ENCODE results near the gene IGFBP4.

Gene IGFBP4

DNA sequence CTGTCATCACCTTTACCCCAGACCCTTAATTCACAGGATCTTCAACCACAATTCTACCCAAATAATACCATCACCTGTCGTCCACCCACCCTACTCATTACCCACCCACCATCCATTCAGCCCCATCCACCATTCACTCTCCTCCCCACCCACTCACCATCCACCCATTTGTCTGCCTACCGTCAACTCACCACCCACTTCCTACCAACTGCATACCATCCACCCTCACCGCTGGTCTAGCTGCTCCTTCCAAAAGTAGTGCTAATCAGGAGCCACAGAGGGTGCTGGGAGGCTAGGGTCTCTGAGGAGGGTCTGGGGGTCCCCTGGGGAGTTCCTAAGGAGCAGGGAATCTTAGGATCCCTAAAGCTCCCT is 12.0 kb upstream of the IGFBP4 start:
- in situ Hi-C loops (cut with MboI; ENCODE audit: low sequenced_read_pairs) = no loop called here

DNA sequence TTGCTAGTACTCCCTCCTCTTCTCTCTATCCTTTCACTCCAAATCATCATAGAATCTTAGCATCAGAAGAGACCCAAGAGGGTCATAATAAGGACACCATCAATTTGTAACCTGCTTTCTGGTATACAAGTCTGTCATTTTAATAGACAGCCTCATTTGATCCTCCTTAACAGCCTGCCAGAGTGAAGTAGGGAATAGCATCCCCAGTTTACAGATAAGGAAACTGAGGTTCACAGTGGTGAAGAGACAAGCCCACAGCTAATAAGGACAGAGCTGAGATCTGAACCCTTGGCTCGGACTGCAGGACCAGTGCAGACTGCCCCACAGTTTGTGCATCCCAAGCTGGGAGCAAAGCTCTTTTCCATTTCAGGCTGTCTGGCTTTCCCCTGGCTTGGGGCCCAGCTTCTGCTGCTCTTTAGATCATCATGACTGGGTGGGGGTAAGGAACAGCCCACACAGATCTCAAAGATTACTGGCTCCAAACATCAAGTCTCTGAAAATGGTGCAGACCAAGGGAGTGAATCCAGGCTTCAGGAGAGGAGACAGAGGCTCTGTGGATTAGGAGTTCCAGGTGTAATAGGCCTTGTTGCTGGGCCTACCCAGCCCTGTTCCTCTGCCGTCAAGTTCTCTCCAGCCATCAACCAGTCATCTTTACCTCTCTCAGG is 10.3 kb upstream of the IGFBP4 start:
- in situ Hi-C loops (cut with MboI; ENCODE audit: low sequenced_read_pairs) = no loop called here

DNA sequence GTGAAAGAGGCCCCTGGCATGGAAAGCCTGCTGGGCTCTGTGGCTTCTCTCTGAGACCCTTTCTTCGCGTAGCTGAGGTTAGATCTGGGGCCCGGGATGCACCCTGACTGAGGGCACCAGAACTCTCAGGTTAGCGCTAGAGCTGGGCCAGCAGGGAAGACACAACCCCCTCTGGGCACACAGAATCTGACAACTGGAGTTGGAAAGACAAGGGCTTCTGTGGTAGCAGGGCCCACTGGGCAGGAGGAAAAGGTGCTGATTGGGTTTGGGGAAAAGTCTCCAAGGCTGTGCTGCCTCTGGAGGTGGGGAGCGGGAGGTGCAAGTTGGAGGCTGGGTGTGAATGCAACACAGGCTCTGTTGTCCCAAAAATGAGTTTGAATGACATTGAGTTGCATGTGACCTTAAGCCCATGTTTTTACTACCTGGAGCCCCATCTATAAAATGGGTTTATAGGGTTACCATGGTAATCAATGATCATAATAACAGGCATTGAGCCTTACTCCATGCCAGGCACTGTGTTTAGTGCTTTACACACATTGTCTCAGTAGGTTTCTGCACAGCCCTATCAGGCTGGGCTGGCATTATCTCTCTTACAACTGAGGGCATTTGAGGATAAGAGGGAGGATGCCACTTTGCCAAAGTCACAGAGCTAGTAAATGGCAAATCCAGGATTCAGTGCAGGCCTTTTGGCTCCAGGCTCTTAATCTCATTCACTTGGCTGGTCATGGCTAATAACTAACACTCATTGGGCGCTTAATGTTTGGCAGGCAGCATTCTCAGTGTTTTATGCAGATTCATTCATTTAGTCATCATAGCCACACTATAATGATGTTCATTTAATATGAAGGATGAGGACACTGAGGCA is 9.5 kb upstream of the IGFBP4 start:
- in situ Hi-C loops (cut with MboI; ENCODE audit: low sequenced_read_pairs) = no loop called here

DNA sequence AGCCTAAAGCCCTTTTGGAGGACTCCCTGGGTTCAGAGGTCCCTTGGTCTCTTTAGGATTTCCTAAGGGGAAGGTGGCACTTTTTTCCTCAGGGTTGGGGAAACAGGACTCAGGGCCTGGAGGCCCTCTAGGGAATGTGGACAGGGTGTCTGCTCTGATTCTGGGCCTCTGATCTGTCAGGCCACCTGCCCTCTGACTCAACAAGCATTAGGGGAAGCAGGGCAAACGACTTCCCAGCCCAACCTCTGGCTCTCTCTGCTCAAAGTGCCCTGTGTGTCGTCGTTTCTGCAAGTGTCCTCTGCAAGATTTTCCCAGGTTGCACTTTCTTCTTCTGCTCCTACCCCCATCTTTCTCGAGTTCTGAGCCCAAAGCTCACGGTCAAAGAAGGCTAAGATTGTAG is 6.6 kb upstream of the IGFBP4 start:
- in situ Hi-C loops (cut with MboI; ENCODE audit: low sequenced_read_pairs) = loop anchor here (5.0 kb wide), 1 partner anchor 96 kb away; no protein-coding TSS in a partner anchor

DNA sequence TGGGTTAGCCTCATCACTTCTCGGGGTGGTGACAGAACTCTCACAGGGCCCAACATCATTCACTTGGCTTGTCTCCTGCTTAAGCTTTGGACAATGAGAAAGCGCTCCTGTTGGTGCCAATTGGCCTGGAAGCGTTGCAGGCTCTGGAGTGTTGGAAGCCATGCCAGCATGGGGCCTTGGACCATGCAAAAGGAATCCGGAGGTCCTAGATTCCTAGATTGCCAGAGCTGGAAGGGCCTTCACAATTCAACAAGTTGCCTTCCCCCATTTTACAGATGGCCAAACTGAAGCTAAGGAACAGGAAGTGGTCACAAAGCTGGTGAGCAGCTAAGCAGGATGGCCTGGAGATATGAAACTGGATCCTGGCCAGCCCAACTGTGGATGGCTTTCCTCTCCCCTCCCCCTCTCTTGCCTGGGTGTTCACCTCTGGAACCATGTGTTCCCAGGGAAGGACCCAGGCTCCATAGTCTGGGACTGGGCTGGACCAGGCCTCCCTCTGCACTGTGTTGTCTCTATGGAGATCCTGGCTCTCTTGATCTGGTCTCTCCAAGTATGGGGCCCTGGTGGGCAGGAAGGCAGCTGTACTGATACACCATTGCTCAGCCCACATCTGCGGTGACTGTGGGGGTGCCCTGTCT is 6.0 kb upstream of the IGFBP4 start:
- in situ Hi-C loops (cut with MboI; ENCODE audit: low sequenced_read_pairs) = loop anchor here (5.0 kb wide), 1 partner anchor 95 kb away; no protein-coding TSS in a partner anchor

DNA sequence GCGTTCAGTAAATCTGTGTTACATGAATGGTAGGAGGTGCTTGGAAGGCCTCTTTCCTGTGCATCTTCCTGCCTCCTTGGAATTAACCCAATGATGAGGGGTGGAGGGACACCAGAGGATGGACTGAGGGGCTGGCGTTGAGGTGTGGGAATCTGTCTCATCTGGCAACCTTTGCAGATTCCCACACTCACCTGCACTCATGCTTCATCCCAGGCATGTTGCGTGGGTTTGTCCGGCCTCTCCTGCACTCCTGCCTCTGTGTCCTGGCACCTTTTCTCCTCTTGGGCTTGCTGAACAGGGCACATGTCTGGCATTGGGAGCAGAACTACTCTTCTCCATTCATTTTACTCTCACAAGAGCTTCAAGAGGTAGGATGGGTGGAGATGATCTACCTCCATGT is 3.1 kb upstream of the IGFBP4 start:
- in situ Hi-C loops (cut with MboI; ENCODE audit: low sequenced_read_pairs) = no loop called here

DNA sequence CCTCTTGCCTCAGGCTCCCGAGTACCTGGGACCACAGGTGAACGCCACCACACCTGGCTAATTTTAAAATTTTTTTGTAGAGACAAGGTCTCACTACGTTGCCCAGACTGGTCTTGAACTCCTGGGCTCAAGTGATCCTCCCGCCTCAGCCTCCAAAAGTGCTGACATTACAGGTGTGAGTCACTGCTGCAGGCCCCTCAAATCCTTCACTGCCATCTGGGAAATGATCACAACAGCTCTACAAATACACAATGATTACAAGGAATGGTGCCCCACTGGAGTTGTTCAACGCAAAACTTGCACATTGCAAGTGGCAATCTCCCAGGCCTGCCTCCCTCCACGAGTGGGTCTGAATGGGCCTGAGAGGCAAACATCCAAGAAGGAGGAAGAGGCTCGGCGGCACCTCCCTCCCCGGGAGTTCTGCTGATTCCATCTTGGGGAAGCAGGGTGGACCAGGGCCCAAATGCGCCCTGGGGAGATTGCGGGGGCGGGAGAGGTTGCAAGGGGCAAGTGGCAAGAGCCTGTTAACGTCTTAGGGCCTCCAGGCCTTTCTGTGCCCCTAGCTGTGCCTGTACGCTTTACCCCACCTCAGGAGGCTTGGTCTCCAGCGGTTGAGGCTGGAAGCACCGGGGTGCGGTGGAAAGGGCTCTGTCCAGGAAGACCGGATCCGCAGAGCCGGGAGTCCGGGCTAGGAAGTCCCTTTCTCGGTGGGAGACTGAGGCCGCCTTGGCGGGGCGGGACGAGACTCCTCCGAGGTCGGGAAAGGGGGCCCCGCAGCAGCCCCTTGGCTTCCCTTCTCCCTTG is 656 bp upstream of the IGFBP4 start:
- in situ Hi-C loops (cut with MboI; ENCODE audit: low sequenced_read_pairs) = no loop called here

DNA sequence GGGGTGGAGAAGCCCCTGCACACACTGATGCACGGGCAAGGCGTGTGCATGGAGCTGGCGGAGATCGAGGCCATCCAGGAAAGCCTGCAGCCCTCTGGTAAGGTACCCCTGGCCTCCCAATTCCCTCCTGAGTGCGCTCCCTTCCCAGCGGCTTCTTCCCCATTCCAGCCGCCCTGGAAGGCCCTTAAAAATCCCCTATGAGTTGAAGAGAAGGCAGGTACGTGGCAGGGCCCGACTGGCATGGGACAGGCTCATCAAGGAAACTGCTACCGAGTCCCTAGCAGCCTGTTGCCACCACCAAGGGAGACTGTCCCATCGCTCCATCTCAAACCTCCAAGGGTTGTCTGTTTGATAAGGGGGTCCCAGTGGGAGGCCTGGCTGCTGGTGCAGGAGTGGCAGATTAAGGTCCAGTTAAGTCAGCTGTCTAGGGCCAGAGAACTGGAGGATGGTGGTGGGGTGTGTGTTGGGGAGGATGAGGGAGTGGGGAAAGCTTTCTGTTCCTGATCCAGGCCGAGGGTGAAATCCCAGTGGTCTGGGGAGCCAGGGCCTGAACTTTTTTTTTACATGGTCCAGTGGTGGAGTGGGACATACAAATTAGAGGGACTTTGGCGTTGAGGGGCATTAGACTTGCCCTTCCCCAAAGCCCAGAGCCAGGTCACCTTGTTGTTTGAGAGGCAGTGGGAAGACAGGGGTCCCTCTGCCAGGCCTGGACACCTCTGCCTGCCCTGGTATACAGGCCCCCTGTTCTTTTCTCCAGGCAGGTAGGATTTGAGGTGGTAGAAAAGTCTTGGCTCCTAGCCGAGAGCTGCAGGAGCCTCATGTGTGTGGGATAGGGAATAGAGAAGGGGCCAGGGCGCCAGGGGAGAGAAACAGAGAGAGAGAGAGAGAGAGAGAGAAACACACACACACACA is 994 bp downstream of the IGFBP4 start:
- in situ Hi-C loops (cut with MboI; ENCODE audit: low sequenced_read_pairs) = no loop called here

DNA sequence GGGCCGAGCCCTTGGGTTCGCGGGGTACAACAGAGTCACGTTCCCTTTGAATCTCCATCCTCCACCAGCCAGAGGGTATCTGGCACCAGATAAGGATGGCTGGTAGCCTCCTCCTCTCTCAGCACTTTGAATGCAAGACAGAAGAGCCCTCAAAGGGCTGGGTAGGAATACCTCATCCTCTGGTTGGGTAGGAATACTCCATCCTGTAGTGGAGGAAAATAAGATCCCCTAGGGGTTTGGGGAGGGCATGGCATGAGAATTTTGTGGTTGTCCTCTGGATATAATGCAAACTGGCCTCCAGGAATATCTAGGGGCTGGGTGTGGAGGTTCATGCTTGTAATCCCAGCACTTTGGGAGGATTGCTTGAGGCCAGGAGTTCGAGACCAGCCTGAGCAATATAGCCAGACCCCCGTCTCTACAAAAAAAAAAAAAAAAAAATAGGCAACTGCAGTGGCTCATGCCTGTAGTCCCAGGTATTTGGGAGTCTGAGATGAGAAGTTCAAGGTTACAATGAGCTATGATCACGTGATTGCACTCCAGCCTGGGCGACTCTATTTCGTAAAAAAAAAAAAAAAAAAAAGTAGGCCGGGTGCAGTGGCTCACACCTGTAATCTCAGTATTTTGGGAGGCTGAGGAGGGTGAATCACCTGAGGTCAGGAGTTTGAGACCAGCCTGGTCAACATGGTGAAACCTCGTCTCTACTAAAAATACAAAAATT is 2.7 kb downstream of the IGFBP4 start:
- in situ Hi-C loops (cut with MboI; ENCODE audit: low sequenced_read_pairs) = no loop called here

DNA sequence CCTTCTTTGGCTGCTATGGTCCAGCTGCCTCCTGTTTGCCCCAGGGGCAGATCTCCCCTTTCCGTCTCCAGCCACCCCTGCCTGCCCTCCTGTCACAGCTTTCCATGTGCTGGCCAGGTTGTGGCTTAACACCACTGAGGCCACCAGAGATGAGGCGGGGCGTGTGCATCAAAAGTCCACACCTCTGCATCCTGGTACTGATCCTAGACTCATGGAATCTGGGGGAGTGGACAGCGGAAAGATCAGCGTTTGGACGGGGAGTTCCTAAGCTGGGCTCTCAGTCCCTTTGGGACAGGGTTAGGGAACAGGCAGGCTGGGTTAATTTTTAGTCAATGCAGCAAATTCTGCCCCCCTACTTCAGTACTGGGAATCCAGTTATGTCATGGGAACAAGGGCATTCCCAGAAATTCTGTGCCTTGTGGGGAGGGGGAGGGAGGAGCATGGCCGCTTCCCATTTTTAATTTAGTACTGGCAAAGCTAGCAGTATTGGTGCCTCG is 3.9 kb downstream of the IGFBP4 start:
- in situ Hi-C loops (cut with MboI; ENCODE audit: low sequenced_read_pairs) = no loop called here

DNA sequence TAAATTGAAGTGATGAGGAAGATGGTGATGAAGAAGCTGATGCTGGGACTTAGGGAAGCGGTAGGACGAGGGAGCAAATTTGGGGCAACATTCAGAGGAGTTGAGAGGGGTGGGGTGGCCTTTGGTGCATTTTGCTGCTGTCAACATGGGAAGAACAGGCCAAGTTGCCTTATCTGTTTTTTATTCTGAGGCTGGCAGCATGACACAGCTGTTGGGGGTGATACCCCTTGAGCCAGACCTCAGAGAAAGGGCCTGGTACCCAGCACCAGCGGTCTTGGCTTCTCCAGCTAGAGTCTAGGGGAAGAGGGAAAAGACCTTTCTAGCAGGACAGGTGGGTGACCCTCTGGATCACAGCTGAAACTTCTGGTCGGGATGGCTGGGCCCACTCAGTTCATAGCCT is 4.6 kb downstream of the IGFBP4 start:
- in situ Hi-C loops (cut with MboI; ENCODE audit: low sequenced_read_pairs) = no loop called here

DNA sequence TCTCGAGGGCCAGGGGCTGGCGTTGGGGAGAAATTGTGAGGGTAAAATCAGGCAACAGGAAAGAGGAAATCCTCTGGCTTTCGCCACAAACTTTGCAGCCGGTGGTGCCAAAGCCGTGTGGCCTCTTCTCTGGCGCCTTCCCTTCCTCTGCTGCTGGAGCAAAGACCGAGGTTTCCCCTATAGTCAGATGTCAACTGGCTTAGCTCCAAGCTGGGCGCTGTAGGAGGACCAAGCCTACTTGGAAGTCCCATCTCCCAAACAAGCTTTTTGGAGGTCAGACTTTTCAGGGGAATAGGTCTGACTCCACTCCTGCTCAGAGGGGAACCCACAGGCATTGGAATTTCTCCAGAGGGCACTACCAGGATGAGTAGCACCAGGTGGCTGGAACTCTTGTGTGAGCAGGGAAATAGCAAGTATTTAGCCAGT is 5.0 kb downstream of the IGFBP4 start:
- in situ Hi-C loops (cut with MboI; ENCODE audit: low sequenced_read_pairs) = no loop called here

DNA sequence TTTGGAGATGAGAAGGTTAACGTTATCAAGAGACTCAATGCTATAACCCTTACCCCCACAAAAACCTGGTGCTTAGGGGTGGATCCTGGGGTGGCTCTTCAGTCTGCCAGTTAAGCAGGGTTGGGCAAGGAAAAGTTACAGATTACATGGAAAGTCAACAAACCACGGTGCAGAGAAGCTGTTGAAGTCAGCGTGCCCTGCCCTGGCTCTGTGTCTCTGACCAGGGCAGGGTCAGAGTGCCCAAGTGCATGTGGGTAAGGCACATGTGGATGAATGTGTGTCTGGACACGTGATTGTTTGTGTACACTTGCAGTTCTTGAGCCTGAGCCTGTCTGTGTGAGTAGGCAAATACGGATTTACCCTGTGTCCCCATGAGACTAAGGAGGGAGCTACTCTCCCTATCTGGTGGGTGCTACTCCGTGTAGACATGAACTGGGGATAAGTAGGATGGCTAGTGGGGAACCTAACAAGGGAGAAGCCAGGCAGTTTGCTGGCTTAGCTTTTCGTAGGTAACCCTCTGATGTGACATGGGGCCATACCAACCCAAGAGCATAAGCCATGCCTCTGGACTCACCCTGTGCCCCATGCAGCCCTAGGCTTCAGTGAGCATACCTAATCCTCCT is 5.5 kb downstream of the IGFBP4 start:
- in situ Hi-C loops (cut with MboI; ENCODE audit: low sequenced_read_pairs) = no loop called here

DNA sequence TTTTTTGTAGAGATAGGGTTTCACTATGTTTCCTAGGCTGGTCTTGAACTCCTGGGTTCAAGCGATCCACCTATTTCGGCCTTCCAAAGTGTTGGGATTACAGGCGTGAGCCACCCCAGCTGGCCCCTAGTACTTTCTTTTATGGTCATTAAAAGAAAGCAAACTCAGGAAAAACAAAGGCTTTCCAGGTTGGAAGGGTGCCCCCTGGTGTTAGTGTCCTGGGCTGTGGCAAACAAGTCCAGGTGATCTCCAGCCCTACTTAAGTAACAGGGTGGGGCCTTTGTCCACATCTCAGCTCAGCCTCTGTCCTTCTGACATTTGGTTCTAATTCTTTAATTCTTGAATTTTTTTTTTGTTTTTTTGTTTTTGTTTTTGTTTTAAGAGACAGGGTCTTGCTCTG is 6.9 kb downstream of the IGFBP4 start:
- in situ Hi-C loops (cut with MboI; ENCODE audit: low sequenced_read_pairs) = no loop called here

DNA sequence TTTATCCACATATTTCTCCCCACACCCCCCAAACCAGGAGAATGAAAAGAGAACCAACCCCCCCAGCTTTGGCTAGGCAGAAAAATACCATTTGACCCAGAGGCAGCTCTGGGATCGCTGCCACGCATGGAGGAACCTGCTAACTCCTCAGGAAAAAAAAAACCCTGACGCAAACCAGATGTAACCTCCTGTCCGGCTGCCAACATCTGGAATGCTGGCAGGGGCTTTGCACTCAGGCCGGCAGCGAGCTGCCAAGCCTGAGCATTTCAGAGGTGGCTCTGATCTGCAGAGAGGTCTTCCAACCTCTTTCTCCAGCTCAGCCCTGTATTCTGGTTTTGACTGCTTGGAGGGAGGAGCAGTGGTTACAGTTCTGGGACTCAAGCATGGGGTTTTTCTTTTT is 8.2 kb downstream of the IGFBP4 start:
- in situ Hi-C loops (cut with MboI; ENCODE audit: low sequenced_read_pairs) = no loop called here

DNA sequence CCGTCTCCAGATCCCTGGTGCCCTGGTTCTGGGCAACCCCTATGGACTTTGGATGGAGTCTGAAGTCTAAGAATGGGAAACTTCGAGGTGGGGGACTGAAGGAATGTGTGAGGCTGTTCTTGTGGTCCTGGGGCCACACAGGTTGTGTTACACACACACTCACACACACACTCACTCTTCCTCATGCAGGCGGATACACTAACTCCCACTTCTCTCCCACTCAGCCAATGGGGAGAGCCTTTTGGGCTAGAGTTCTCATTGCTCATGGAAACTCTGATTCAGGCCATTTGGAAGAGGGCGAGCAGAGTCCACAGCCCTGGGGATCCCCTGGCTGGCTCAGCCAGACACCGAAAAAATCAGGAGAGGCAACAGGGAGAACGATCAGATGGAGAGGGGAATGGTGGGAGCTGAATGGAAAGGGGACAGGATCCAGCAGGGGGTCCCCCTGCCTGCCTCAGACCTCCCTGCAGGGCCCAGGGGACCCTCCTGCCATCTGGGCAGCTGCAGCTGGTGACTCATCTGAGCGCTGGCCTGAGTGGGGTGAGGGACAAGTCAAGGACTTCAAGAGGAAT is 9.1 kb downstream of the IGFBP4 start:
- in situ Hi-C loops (cut with MboI; ENCODE audit: low sequenced_read_pairs) = no loop called here

DNA sequence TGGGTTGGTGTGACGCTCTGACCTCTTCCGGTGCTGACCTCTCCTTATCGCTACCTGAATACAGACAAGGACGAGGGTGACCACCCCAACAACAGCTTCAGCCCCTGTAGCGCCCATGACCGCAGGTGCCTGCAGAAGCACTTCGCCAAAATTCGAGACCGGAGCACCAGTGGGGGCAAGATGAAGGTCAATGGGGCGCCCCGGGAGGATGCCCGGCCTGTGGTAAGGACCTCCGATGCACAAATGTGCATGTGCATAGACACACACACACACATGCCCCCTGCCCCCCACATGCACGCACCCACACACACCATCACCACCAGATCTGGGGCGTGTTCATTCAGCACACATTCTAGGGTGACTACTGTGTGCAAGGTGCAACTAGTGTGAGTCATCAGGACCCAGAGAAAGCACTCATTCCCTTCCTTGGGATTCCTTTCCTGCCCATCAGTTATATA is 9.7 kb downstream of the IGFBP4 start:
- in situ Hi-C loops (cut with MboI; ENCODE audit: low sequenced_read_pairs) = no loop called here

DNA sequence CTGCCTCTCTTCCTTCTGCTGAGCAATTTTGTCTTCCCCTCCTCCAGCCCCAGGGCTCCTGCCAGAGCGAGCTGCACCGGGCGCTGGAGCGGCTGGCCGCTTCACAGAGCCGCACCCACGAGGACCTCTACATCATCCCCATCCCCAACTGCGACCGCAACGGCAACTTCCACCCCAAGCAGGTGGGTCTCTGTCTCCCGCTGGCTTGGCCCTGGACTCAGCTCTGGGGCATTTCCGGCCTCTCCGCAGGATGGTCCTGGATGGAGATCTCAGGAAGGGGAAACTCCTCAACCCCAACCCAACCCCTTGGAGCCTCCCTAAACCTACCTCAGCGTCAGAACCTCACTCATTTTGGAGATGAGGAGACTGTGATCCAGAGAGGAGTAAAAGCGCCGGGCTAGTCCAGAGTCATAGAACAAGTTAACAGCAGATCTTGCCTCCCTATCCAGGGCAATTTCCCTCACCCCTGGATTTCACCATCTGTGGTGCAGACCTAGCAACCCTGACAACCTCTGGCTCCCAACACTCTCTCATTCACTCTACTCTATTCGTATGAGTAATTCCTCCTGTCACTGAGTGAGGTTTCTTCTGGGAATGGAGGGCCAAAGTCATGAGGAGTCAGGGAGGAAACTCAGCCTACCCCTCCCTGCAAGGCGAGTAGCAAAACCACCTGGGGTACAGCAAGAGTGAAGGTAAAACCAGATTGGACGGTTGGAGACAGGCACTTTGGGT is 10.8 kb downstream of the IGFBP4 start:
- in situ Hi-C loops (cut with MboI; ENCODE audit: low sequenced_read_pairs) = no loop called here

Data from HL-60/S4 (cell line).